HG03175 (cell line): ENCODE results near the gene C2orf72.
"Not testable (repeated sequence)": the region's sequence is repeated elsewhere in the genome, so short reads cannot be mapped to it uniquely, and the experiment has no call there.

Source experiments
- ATAC-seq: cut with Tn5 transposase; IDR thresholded peaks from one replicate; pipeline ENCODE4 v1.9.1; 2021; ENCODE audit warnings: mild to moderate bottlenecking, moderate library complexity; ENCODE audit not compliant: unreplicated experiment

The C2orf72 gene

GRCh38 chr2:231067531-231067930, 30.2 kb downstream of the C2orf72 start:
- ATAC-seq = not testable (repeated sequence)

GRCh38 chr2:231068525-231069222, 31.4 kb downstream of the C2orf72 start:
- ATAC-seq = no peak

GRCh38 chr2:231069379-231070054, 32.2 kb downstream of the C2orf72 start:
- no peak for ATAC-seq

- no peak for ATAC-seq
Measured at GRCh38 chr2:231084565-231084964, 47.2 kb downstream of the C2orf72 start.

GRCh38 chr2:231088754-231089153, 51.4 kb downstream of the C2orf72 start:
- no peak for ATAC-seq

GRCh38 chr2:231093933-231094332, 56.6 kb downstream of the C2orf72 start:
- no peak for ATAC-seq

GRCh38 chr2:231094736-231095346, 57.5 kb downstream of the C2orf72 start:
- ATAC-seq = no peak
